ENCODE data around the gene HOXB8. TPM values are rescaled to one million over a fixed set of nuclear protein-coding genes. Genes with fewer than 3 reads are reported as not detected.

Gene HOXB8
- total RNA-seq, 1 donor from 2014 or later: not detected

- Mint-ChIP-seq H3K27me3 (ENCODE audit: low read depth) (peaks cover 84% of the 10 kb centered on the region), H3K4me1 (ENCODE audit: low read depth) (peaks cover 33% of the 10 kb centered on the region), H3K36me3 (ENCODE audit: low read depth) (no peaks in the 10 kb centered on the region), H3K9me3 (no peaks in the 10 kb centered on the region), H3K27ac (no peak overlapping the region), H3K4me3 (ENCODE audit: low read depth) (no peak overlapping the region)
- DNase-seq (ENCODE audit: low spot score): no peak
- intact Hi-C loops (cut with micrococcal nuclease): loop anchor here (10.0 kb wide), 1 partner anchor 1348 kb away; the partner anchor contains the start of gene DLX4
Measured at GRCh38 chr17:48616717-48617470, 1.8 kb upstream of the HOXB8 start.

- Mint-ChIP-seq H3K4me1 (ENCODE audit: low read depth) (peaks cover 40% of the 10 kb centered on the region), H3K36me3 (ENCODE audit: low read depth) (no peaks in the 10 kb centered on the region), H3K9me3 (no peaks in the 10 kb centered on the region), H3K27ac (no peak overlapping the region), H3K4me3 (ENCODE audit: low read depth) (no peak overlapping the region), H3K27me3 (ENCODE audit: low read depth) (peaks cover 85% of the 10 kb centered on the region)
- intact Hi-C loops (cut with micrococcal nuclease): loop anchor here (10.0 kb wide), 1 partner anchor 1349 kb away; the partner anchor contains the start of gene DLX4
- DNase-seq (ENCODE audit: low spot score): no peak
Measured at GRCh38 chr17:48615963-48616716, 1.0 kb upstream of the HOXB8 start.

GRCh38 chr17:48613862-48614694 is 1.0 kb downstream of the HOXB8 start:
- no peak for DNase-seq (ENCODE audit: low spot score)
- Mint-ChIP-seq H3K9me3 (no peaks in the 10 kb centered on the region), H3K36me3 (ENCODE audit: low read depth) (no peaks in the 10 kb centered on the region), H3K4me1 (ENCODE audit: low read depth) (peaks cover 42% of the 10 kb centered on the region), H3K27me3 (ENCODE audit: low read depth) (peaks cover 83% of the 10 kb centered on the region), H3K27ac (no peak overlapping the region), H3K4me3 (ENCODE audit: low read depth) (no peak overlapping the region)
- intact Hi-C loops (cut with micrococcal nuclease): loop anchor here (1.0 to 10.0 kb wide), 6 partner anchors 16 to 1351 kb away; partner anchors contain the start of genes DLX4 and IGF2BP1

GRCh38 chr17:48612854-48613691 is 2.0 kb downstream of the HOXB8 start:
- Mint-ChIP-seq H3K27me3 (ENCODE audit: low read depth) (peaks cover 81% of the 10 kb centered on the region), H3K9me3 (no peaks in the 10 kb centered on the region), H3K4me1 (ENCODE audit: low read depth) (peaks cover 36% of the 10 kb centered on the region), H3K27ac (peak overlapping the region; percentile 72), H3K4me3 (ENCODE audit: low read depth) (peak overlapping the region; percentile 72), H3K36me3 (ENCODE audit: low read depth) (no peaks in the 10 kb centered on the region)
- intact Hi-C loops (cut with micrococcal nuclease): loop anchor here (1.0 to 10.0 kb wide), 6 partner anchors 15 to 1352 kb away; partner anchors contain the start of genes DLX4 and IGF2BP1
- no peak for DNase-seq (ENCODE audit: low spot score)

- DNase-seq (ENCODE audit: low spot score): no peak
- Mint-ChIP-seq H3K4me1 (ENCODE audit: low read depth) (peaks cover 36% of the 10 kb centered on the region), H3K27ac (peak overlapping the region; percentile 72), H3K36me3 (ENCODE audit: low read depth) (no peaks in the 10 kb centered on the region), H3K27me3 (ENCODE audit: low read depth) (peaks cover 81% of the 10 kb centered on the region), H3K4me3 (ENCODE audit: low read depth) (peak overlapping the region; percentile 66), H3K9me3 (no peaks in the 10 kb centered on the region)
- intact Hi-C loops (cut with micrococcal nuclease): loop anchor here (2.0 to 10.0 kb wide), 5 partner anchors 35 to 1352 kb away; partner anchors contain the start of genes DLX4 and IGF2BP1
Measured at GRCh38 chr17:48612456-48612853, 2.6 kb downstream of the HOXB8 start.

- Mint-ChIP-seq H3K4me3 (ENCODE audit: low read depth) (peak overlapping the region; percentile 84), H3K9me3 (no peaks in the 10 kb centered on the region), H3K27ac (no peak overlapping the region), H3K27me3 (ENCODE audit: low read depth) (peaks cover 81% of the 10 kb centered on the region), H3K4me1 (ENCODE audit: low read depth) (peaks cover 31% of the 10 kb centered on the region), H3K36me3 (ENCODE audit: low read depth) (no peaks in the 10 kb centered on the region)
- no peak for DNase-seq (ENCODE audit: low spot score)
- intact Hi-C loops (cut with micrococcal nuclease): loop anchor here (2.0 to 10.0 kb wide), 5 partner anchors 35 to 1353 kb away; partner anchors contain the start of genes DLX4 and IGF2BP1
Measured at GRCh38 chr17:48611681-48612455, 3.2 kb downstream of the HOXB8 start.

- DNase-seq (ENCODE audit: low spot score): no peak
- no peaks in the 10 kb centered on the region for H3K36me3 Mint-ChIP-seq (ENCODE audit: low read depth)
- peak overlapping the region; percentile 61 for H3K27ac Mint-ChIP-seq
- no peaks in the 10 kb centered on the region for H3K9me3 Mint-ChIP-seq
- intact Hi-C loops (cut with micrococcal nuclease): loop anchor here (5.0 to 10.0 kb wide), 3 partner anchors 36 to 1354 kb away; partner anchors contain the start of genes DLX4 and IGF2BP1
- H3K4me1 Mint-ChIP-seq (ENCODE audit: low read depth): peaks cover 29% of the 10 kb centered on the region
- peaks cover 81% of the 10 kb centered on the region for H3K27me3 Mint-ChIP-seq (ENCODE audit: low read depth)
- peak overlapping the region; percentile 84 for H3K4me3 Mint-ChIP-seq (ENCODE audit: low read depth)
Measured at GRCh38 chr17:48611213-48611612, 3.9 kb downstream of the HOXB8 start.

- Mint-ChIP-seq H3K27me3 (ENCODE audit: low read depth) (peaks cover 77% of the 10 kb centered on the region), H3K36me3 (ENCODE audit: low read depth) (no peaks in the 10 kb centered on the region), H3K9me3 (no peaks in the 10 kb centered on the region), H3K27ac (peak within 1 kb of the TSS; percentile 61), H3K4me1 (ENCODE audit: low read depth) (peaks cover 29% of the 10 kb centered on the region), H3K4me3 (ENCODE audit: low read depth) (peak within 1 kb of the TSS; percentile 84)
- intact Hi-C loops (cut with micrococcal nuclease): loop anchor here (5.0 to 10.0 kb wide), 3 partner anchors 37 to 1354 kb away; partner anchors contain the start of genes DLX4 and IGF2BP1
- DNase-seq (ENCODE audit: low spot score): no peak
Measured at GRCh38 chr17:48610282-48611211, 4.5 kb downstream of the HOXB8 start, which contains the start of gene HOXB7. Gene HOXB7 (minus strand): TSS chr17:48611017. CDS start chr17:48610918, 99 bp downstream.

GRCh38 chr17:48609759-48610281 is 5.3 kb downstream of the HOXB8 start:
- H3K27ac Mint-ChIP-seq: no peak overlapping the region
- no peak for DNase-seq (ENCODE audit: low spot score)
- peaks cover 77% of the 10 kb centered on the region for H3K27me3 Mint-ChIP-seq (ENCODE audit: low read depth)
- H3K4me3 Mint-ChIP-seq (ENCODE audit: low read depth): peak overlapping the region; percentile 84
- peaks cover 25% of the 10 kb centered on the region for H3K4me1 Mint-ChIP-seq (ENCODE audit: low read depth)
- no peaks in the 10 kb centered on the region for H3K36me3 Mint-ChIP-seq (ENCODE audit: low read depth)
- H3K9me3 Mint-ChIP-seq: no peaks in the 10 kb centered on the region
- intact Hi-C loops (cut with micrococcal nuclease): loop anchor here (5.0 to 10.0 kb wide), 3 partner anchors 37 to 1355 kb away; partner anchors contain the start of genes DLX4 and IGF2BP1

- Mint-ChIP-seq H3K27ac (no peak overlapping the region), H3K4me1 (ENCODE audit: low read depth) (peaks cover 24% of the 10 kb centered on the region), H3K4me3 (ENCODE audit: low read depth) (peak overlapping the region; percentile 23), H3K36me3 (ENCODE audit: low read depth) (no peaks in the 10 kb centered on the region), H3K9me3 (no peaks in the 10 kb centered on the region), H3K27me3 (ENCODE audit: low read depth) (peaks cover 78% of the 10 kb centered on the region)
- no peak for DNase-seq (ENCODE audit: low spot score)
- intact Hi-C loops (cut with micrococcal nuclease): no loop called here
Measured at GRCh38 chr17:48609033-48609432, 6.1 kb downstream of the HOXB8 start.
